ENCODE data around the gene NSMCE3. TPM values are rescaled to one million over a fixed set of nuclear protein-coding genes. Genes with fewer than 3 reads are reported as not detected.

The NSMCE3 gene
- total RNA-seq, 1 donor from 2014 or later: 16.1 TPM

- Mint-ChIP-seq H3K4me1 (peaks cover 25% of the 10 kb centered on the region), H3K4me3 (no peak overlapping the region), H3K36me3 (no peaks in the 10 kb centered on the region), H3K27ac (no peak overlapping the region), H3K27me3 (ENCODE audit: insufficient read depth, low read depth) (no peaks in the 10 kb centered on the region), H3K9me3 (no peaks in the 10 kb centered on the region)
- H3K27ac ChIP-seq: no peak overlapping the region
- DNase-seq (ENCODE audit: low spot score): no peak
- no peak overlapping the region for H3K9ac ChIP-seq
- H4K20me1 ChIP-seq (ENCODE audit: low read depth): peaks cover 20% of the 10 kb centered on the region
- H3K27me3 ChIP-seq: no peaks in the 10 kb centered on the region
- no peaks in the 10 kb centered on the region for H3K36me3 ChIP-seq
- peaks cover 18% of the 10 kb centered on the region for H3K79me2 ChIP-seq (ENCODE audit: low read depth)
- peaks cover 13% of the 10 kb centered on the region for H3K4me1 ChIP-seq
- H3F3A ChIP-seq (ENCODE audit: low read depth): no peaks in the 10 kb centered on the region
- TF ChIP-seq EZH2phosphoT487 (IDR thresholded peaks at IDR 0.05) (no peak), EZH2 (IDR thresholded peaks at IDR 0.05) (no peak)
- TF ChIP-seq, protein P1, sequence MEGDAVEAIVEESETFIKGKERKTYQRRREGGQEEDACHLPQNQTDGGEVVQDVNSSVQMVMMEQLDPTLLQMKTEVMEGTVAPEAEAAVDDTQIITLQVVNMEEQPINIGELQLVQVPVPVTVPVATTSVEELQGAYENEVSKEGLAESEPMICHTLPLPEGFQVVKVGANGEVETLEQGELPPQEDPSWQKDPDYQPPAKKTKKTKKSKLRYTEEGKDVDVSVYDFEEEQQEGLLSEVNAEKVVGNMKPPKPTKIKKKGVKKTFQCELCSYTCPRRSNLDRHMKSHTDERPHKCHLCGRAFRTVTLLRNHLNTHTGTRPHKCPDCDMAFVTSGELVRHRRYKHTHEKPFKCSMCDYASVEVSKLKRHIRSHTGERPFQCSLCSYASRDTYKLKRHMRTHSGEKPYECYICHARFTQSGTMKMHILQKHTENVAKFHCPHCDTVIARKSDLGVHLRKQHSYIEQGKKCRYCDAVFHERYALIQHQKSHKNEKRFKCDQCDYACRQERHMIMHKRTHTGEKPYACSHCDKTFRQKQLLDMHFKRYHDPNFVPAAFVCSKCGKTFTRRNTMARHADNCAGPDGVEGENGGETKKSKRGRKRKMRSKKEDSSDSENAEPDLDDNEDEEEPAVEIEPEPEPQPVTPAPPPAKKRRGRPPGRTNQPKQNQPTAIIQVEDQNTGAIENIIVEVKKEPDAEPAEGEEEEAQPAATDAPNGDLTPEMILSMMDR (IDR thresholded peaks at IDR 0.05): no peak
- no peak overlapping the region for H3K4me3 ChIP-seq
- no peak overlapping the region for H3K4me2 ChIP-seq
- no peaks in the 10 kb centered on the region for H3K9me3 ChIP-seq (ENCODE audit: low read depth)
- H2AFZ ChIP-seq (replicated peaks): no peak overlapping the region
Measured at GRCh38 chr15:29263289-29263688, 6.3 kb downstream of the NSMCE3 start.

- H3F3A ChIP-seq (ENCODE audit: low read depth): no peaks in the 10 kb centered on the region
- H3K27ac Mint-ChIP-seq: no peak overlapping the region
- H3K27me3 ChIP-seq: no peaks in the 10 kb centered on the region
- H4K20me1 ChIP-seq (ENCODE audit: low read depth): peaks cover 15% of the 10 kb centered on the region
- H3K9ac ChIP-seq: no peak overlapping the region
- H3K4me2 ChIP-seq: no peak overlapping the region
- H3K4me3 Mint-ChIP-seq: no peak overlapping the region
- H3K36me3 Mint-ChIP-seq: no peaks in the 10 kb centered on the region
- peaks cover 10% of the 10 kb centered on the region for H3K4me1 ChIP-seq
- H3K36me3 ChIP-seq: no peaks in the 10 kb centered on the region
- H3K9me3 ChIP-seq (ENCODE audit: low read depth): no peaks in the 10 kb centered on the region
- H3K27me3 Mint-ChIP-seq (ENCODE audit: insufficient read depth, low read depth): no peaks in the 10 kb centered on the region
- H3K4me3 ChIP-seq: no peak overlapping the region
- H3K9me3 Mint-ChIP-seq: no peaks in the 10 kb centered on the region
- TF ChIP-seq, protein P1 (IDR thresholded peaks at IDR 0.05): no peak
- no peak for TF ChIP-seq EZH2 (IDR thresholded peaks at IDR 0.05)
- no peak for TF ChIP-seq EZH2phosphoT487 (IDR thresholded peaks at IDR 0.05)
- DNase-seq (ENCODE audit: low spot score): no peak
- peaks cover 22% of the 10 kb centered on the region for H3K4me1 Mint-ChIP-seq
- peaks cover 13% of the 10 kb centered on the region for H3K79me2 ChIP-seq (ENCODE audit: low read depth)
- H3K27ac ChIP-seq: no peak overlapping the region
- no peak overlapping the region for H2AFZ ChIP-seq (replicated peaks)
Measured at GRCh38 chr15:29262738-29263137, 6.9 kb downstream of the NSMCE3 start.

- H2AFZ ChIP-seq (replicated peaks): no peak overlapping the region
- H3K4me2 ChIP-seq: no peak overlapping the region
- H3K79me2 ChIP-seq (ENCODE audit: low read depth): no peaks in the 10 kb centered on the region
- H3K36me3 Mint-ChIP-seq: no peaks in the 10 kb centered on the region
- no peaks in the 10 kb centered on the region for H3K4me1 ChIP-seq
- TF ChIP-seq, protein P1 (IDR thresholded peaks at IDR 0.05): no peak
- TF ChIP-seq EZH2phosphoT487 (IDR thresholded peaks at IDR 0.05): no peak
- peaks cover 4% of the 10 kb centered on the region for H3K4me1 Mint-ChIP-seq
- no peaks in the 10 kb centered on the region for H3K36me3 ChIP-seq
- H3K27me3 Mint-ChIP-seq (ENCODE audit: insufficient read depth, low read depth): no peaks in the 10 kb centered on the region
- no peak overlapping the region for H3K27ac Mint-ChIP-seq
- DNase-seq (ENCODE audit: low spot score): no peak
- H3K9me3 ChIP-seq (ENCODE audit: low read depth): no peaks in the 10 kb centered on the region
- no peak overlapping the region for H3K9ac ChIP-seq
- no peaks in the 10 kb centered on the region for H3F3A ChIP-seq (ENCODE audit: low read depth)
- H3K4me3 Mint-ChIP-seq: no peak overlapping the region
- H3K9me3 Mint-ChIP-seq: no peaks in the 10 kb centered on the region
- no peaks in the 10 kb centered on the region for H3K27me3 ChIP-seq
- H4K20me1 ChIP-seq (ENCODE audit: low read depth): no peaks in the 10 kb centered on the region
- H3K4me3 ChIP-seq: no peak overlapping the region
- no peak overlapping the region for H3K27ac ChIP-seq
Measured at GRCh38 chr15:29260896-29261295, 8.7 kb downstream of the NSMCE3 start.

Data from neural progenitor cell (in vitro differentiated cells).